SU-DHL-6 (cell line): ENCODE data around the gene FBN2.

Experiments used
- H2AFZ ChIP-seq: fragments of 200-600 bp; sonication (generic); 2 replicates; pipeline ENCODE4 v1.6.1; 2014; ENCODE audit warnings: low read depth, mild to moderate bottlenecking, moderate library complexity, mixed read lengths, antibody characterized with exemption, low read length; ENCODE audit not compliant: severe bottlenecking
- H3F3A ChIP-seq: fragments of 200-600 bp; shearing (Covaris generic); 2 replicates; pipeline ENCODE4 v1.6.0; 2016; ENCODE audit warnings: antibody characterized with exemption, mild to moderate bottlenecking; ENCODE audit not compliant: insufficient read depth
- H3K27ac ChIP-seq: fragments of 200-600 bp; sonication (generic); 2 replicates; pipeline ENCODE4 v1.5.1; 2016; ENCODE audit warnings: low read depth, mild to moderate bottlenecking, low read length, moderate library complexity, mixed read lengths
- H3K27me3 ChIP-seq: fragments of 200-600 bp; sonication (generic), shearing (Covaris generic); 2 replicates; pipeline ENCODE4 v1.6.0; 2014; ENCODE audit warnings: mild to moderate bottlenecking, low read length
- H3K36me3 ChIP-seq: fragments of 200-600 bp; sonication (generic); 2 replicates; pipeline ENCODE4 v1.6.1; 2014; ENCODE audit warnings: mild to moderate bottlenecking, low read length, mixed read lengths
- H3K4me2 ChIP-seq: fragments of 300-600, 200-600 bp; shearing (Covaris generic), sonication (generic); 2 replicates; pipeline ENCODE4 v1.6.0; 2014; ENCODE audit warnings: low read length, low read depth, mild to moderate bottlenecking; ENCODE audit not compliant: poor library complexity, severe bottlenecking
- H3K4me3 ChIP-seq: fragments of 200-600 bp; sonication (generic); 2 replicates; pipeline ENCODE4 v1.5.1; 2014; ENCODE audit warnings: antibody characterized with exemption, low read length, mild to moderate bottlenecking, mixed read lengths; ENCODE audit not compliant: insufficient read depth, poor library complexity, severe bottlenecking
- H3K79me2 ChIP-seq: fragments of 200-600 bp; sonication (generic); 2 replicates; pipeline ENCODE4 v1.6.1; 2014; ENCODE audit warnings: mild to moderate bottlenecking, low read length, moderate library complexity; ENCODE audit not compliant: insufficient read depth
- H3K9ac ChIP-seq: fragments of 200-600 bp; sonication (generic); 2 replicates; pipeline ENCODE4 v1.7.0; 2014; ENCODE audit warnings: mild to moderate bottlenecking, low read length
- H3K9me2 ChIP-seq: fragments of 200-600 bp; sonication (generic); replicated peaks from 2 replicates; pipeline ENCODE4 v1.6.1; 2014; ENCODE audit warnings: low read length; ENCODE audit not compliant: insufficient read depth
- H3K9me3 ChIP-seq: fragments of 200-600 bp; sonication (generic); 2 replicates; pipeline ENCODE4 v1.6.1; 2014; ENCODE audit warnings: low read length, mixed read lengths; ENCODE audit not compliant: insufficient read depth
- H4K20me1 ChIP-seq: fragments of 200-600 bp; sonication (generic); 2 replicates; pipeline ENCODE4 v1.6.1; 2014; ENCODE audit warnings: low read depth, mild to moderate bottlenecking, antibody characterized with exemption, low read length, moderate library complexity, mixed read lengths
- CTCF ChIP-seq: fragments of 200-600 bp; sonication (generic); IDR thresholded peaks from one replicate; pipeline ENCODE4 v1.5.1; 2017; ENCODE audit warnings: antibody characterized with exemption, mild to moderate bottlenecking, low read length, moderate library complexity; ENCODE audit not compliant: insufficient read depth, poor library complexity, severe bottlenecking
- EZH2phosphoT487 ChIP-seq: fragments of 200-600 bp; sonication (generic), shearing (Covaris generic); conservative IDR thresholded peaks from 2 replicates; pipeline ENCODE4 v1.6.1; 2018; ENCODE audit warnings: mild to moderate bottlenecking, antibody characterized with exemption, low read length, moderate library complexity, mixed read lengths

FBN2 gene

GRCh38 chr5:128469912-128470311 is 68.1 kb downstream of the FBN2 start:
- Histone ChIP-seq H3F3A (no peaks in the 10 kb centered on the region), H3K9me3 (no peaks in the 10 kb centered on the region), H3K9ac (no peak overlapping the region), H4K20me1 (no peaks in the 10 kb centered on the region), H3K9me2 (no peaks in the 10 kb centered on the region), H3K4me2 (no peak overlapping the region), H2AFZ (no peak overlapping the region), H3K27ac (no peak overlapping the region), H3K27me3 (no peaks in the 10 kb centered on the region), H3K4me3 (no peak overlapping the region), H3K79me2 (no peaks in the 10 kb centered on the region), H3K36me3 (no peaks in the 10 kb centered on the region)
- TF ChIP-seq EZH2phosphoT487 (no peak), CTCF (no peak)

GRCh38 chr5:128466980-128467379 is 71.1 kb downstream of the FBN2 start:
- H3K9me3 ChIP-seq, result no peaks in the 10 kb centered on the region
- no peaks in the 10 kb centered on the region for H3K27me3 ChIP-seq
- no peak overlapping the region for H3K27ac ChIP-seq
- H3F3A ChIP-seq, result no peaks in the 10 kb centered on the region
- no peak overlapping the region for H3K9ac ChIP-seq
- H4K20me1 ChIP-seq, result no peaks in the 10 kb centered on the region
- no peaks in the 10 kb centered on the region for H3K36me3 ChIP-seq
- no peak overlapping the region for H3K4me2 ChIP-seq
- H3K9me2 ChIP-seq, result no peaks in the 10 kb centered on the region
- no peak overlapping the region for H2AFZ ChIP-seq
- no peak overlapping the region for H3K4me3 ChIP-seq
- H3K79me2 ChIP-seq, result no peaks in the 10 kb centered on the region
- TF ChIP-seq CTCF (no peak), EZH2phosphoT487 (no peak)

- H3K4me3 ChIP-seq, result no peak overlapping the region
- no peaks in the 10 kb centered on the region for H3K9me2 ChIP-seq
- H3K4me2 ChIP-seq, result no peak overlapping the region
- TF ChIP-seq CTCF, result no peak
- TF ChIP-seq EZH2phosphoT487, result no peak
- no peaks in the 10 kb centered on the region for H4K20me1 ChIP-seq
- no peak overlapping the region for H3K9ac ChIP-seq
- H3K9me3 ChIP-seq, result no peaks in the 10 kb centered on the region
- no peak overlapping the region for H2AFZ ChIP-seq
- no peaks in the 10 kb centered on the region for H3K36me3 ChIP-seq
- H3K27ac ChIP-seq, result no peak overlapping the region
- no peaks in the 10 kb centered on the region for H3F3A ChIP-seq
- H3K27me3 ChIP-seq, result no peaks in the 10 kb centered on the region
- no peaks in the 10 kb centered on the region for H3K79me2 ChIP-seq
Measured at GRCh38 chr5:128466554-128466953, 71.5 kb downstream of the FBN2 start.

- Histone ChIP-seq H3K9ac (no peak overlapping the region), H3K9me2 (no peaks in the 10 kb centered on the region), H3K27ac (no peak overlapping the region), H3K36me3 (no peaks in the 10 kb centered on the region), H3K79me2 (no peaks in the 10 kb centered on the region), H3K4me2 (no peak overlapping the region), H2AFZ (no peak overlapping the region), H4K20me1 (no peaks in the 10 kb centered on the region), H3K4me3 (no peak overlapping the region), H3F3A (no peaks in the 10 kb centered on the region), H3K9me3 (no peaks in the 10 kb centered on the region), H3K27me3 (no peaks in the 10 kb centered on the region)
- TF ChIP-seq EZH2phosphoT487 (no peak), CTCF (no peak)
Measured at GRCh38 chr5:128464596-128464995, 73.4 kb downstream of the FBN2 start.
